GM23338 (cell line): ENCODE data around the gene TRAF2. TPM values are rescaled to one million over a fixed set of nuclear protein-coding genes. Genes with fewer than 3 reads are reported as not detected.

Experiments used
- ATAC-seq: fragments of 200-7000 bp; cut with Tn5 transposase; 3 replicates; pipeline ENCODE4 v1.9.1; 2020
- DNase-seq: peaks from one replicate; pipeline ENCODE4 v3.0.0-alpha.2; 2015; ENCODE audit warnings: low spot score
- H2AFZ ChIP-seq: fragments of 200-600 bp; sonication (generic); 2 replicates; pipeline ENCODE4 v1.8.0; 2016; ENCODE audit warnings: antibody characterized with exemption, mild to moderate bottlenecking, moderate library complexity
- H3F3A ChIP-seq: fragments of 200-600 bp; sonication (generic); replicated peaks from 2 replicates; pipeline ENCODE4 v1.8.0; 2017; ENCODE audit warnings: antibody characterized with exemption, mixed run types, low read depth
- H3K27ac ChIP-seq: fragments of 200-600 bp; sonication (generic); 2 replicates; pipeline ENCODE4 v1.6.1; 2016; ENCODE audit warnings: low read depth
- H3K27me3 ChIP-seq: fragments of 200-600 bp; sonication (generic); 2 replicates; pipeline ENCODE4 v1.8.0; 2016; ENCODE audit warnings: mild to moderate bottlenecking, mixed run types, moderate library complexity; ENCODE audit not compliant: insufficient read depth
- H3K36me3 ChIP-seq: fragments of 200-600 bp; sonication (generic); 2 replicates; pipeline ENCODE4 v1.8.0; 2016; ENCODE audit warnings: mild to moderate bottlenecking; ENCODE audit not compliant: insufficient read depth
- H3K4me1 ChIP-seq: fragments of 200-600 bp; sonication (generic); 2 replicates; pipeline ENCODE4 v1.8.0; 2016; ENCODE audit warnings: mild to moderate bottlenecking, moderate library complexity; ENCODE audit not compliant: insufficient read depth
- H3K4me2 ChIP-seq: fragments of 200-600 bp; sonication (generic); 2 replicates; pipeline ENCODE4 v1.7.1; 2017; ENCODE audit warnings: mixed run types
- H3K4me3 ChIP-seq: fragments of 200-600 bp; sonication (generic); 2 replicates; pipeline ENCODE4 v1.6.1; 2016; ENCODE audit warnings: mixed run types
- H3K79me2 ChIP-seq: fragments of 200-600 bp; sonication (generic); replicated peaks from 2 replicates; pipeline ENCODE4 v1.8.0; 2017; ENCODE audit warnings: mild to moderate bottlenecking; ENCODE audit not compliant: insufficient read depth
- H3K9me2 ChIP-seq: fragments of 200-600 bp; sonication (generic); 2 replicates; pipeline ENCODE4 v1.8.0; 2017; ENCODE audit not compliant: insufficient read depth
- H4K20me1 ChIP-seq: fragments of 200-600 bp; sonication (generic); replicated peaks from 2 replicates; pipeline ENCODE4 v1.8.0; 2017; ENCODE audit warnings: mild to moderate bottlenecking; ENCODE audit not compliant: insufficient read depth
- H3K27ac Mint-ChIP-seq: 2 replicates; pipeline ENCODE4 v1.8.0; 2020; ENCODE audit warnings: inconsistent platforms, mild to moderate bottlenecking, moderate library complexity, mixed read lengths
- H3K27me3 Mint-ChIP-seq: 3 replicates; pipeline ENCODE4 v1.8.0; 2022; ENCODE audit warnings: low read depth, mild to moderate bottlenecking, moderate library complexity, mixed read lengths, inconsistent platforms; ENCODE audit not compliant: insufficient read depth, poor library complexity
- H3K36me3 Mint-ChIP-seq: 3 replicates; pipeline ENCODE4 v1.8.0; 2021; ENCODE audit warnings: low read depth, mild to moderate bottlenecking, inconsistent platforms, moderate library complexity, mixed read lengths
- H3K4me1 Mint-ChIP-seq: 3 replicates; pipeline ENCODE4 v1.8.0; 2020; ENCODE audit warnings: mild to moderate bottlenecking, inconsistent platforms, mixed read lengths
- H3K4me3 Mint-ChIP-seq: 3 replicates; pipeline ENCODE4 v1.8.0; 2021; ENCODE audit warnings: moderate library complexity, mild to moderate bottlenecking, inconsistent platforms, mixed read lengths
- H3K9me3 Mint-ChIP-seq: 3 replicates; pipeline ENCODE4 v1.8.0; 2020; ENCODE audit warnings: moderate library complexity, mild to moderate bottlenecking, inconsistent platforms, mixed read lengths
- CREB1 ChIP-seq: fragments of 250-450 bp; sonication (Bioruptor Pico); IDR thresholded peaks from 2 replicates; pipeline ENCODE4 v1.5.0; 2020; ENCODE audit warnings: low read depth, mild to moderate bottlenecking, moderate library complexity
- CTCF ChIP-seq, 2 experiments: fragments of 200-600 bp in 1 of 2; sonication (generic) in 1 of 2; conservative IDR thresholded peaks; 2 replicates each; pipeline versions ENCODE4 v1.5.1 to v1.6.1; 2016 to 2017; ENCODE audit warnings: antibody characterized with exemption in 2 of 2, low read depth in 2 of 2, mild to moderate bottlenecking in 2 of 2, moderate library complexity in 1 of 2
- ETS1 ChIP-seq: IDR thresholded peaks from 2 replicates; pipeline ENCODE4 v1.6.1; 2016; ENCODE audit warnings: antibody characterized with exemption
- JUNB ChIP-seq: IDR thresholded peaks from one replicate; pipeline ENCODE4 v1.6.1; 2016; ENCODE audit warnings: antibody characterized with exemption; ENCODE audit not compliant: unreplicated experiment
- NANOG ChIP-seq: IDR thresholded peaks from 2 replicates; pipeline ENCODE4 v1.6.1; 2016; ENCODE audit warnings: antibody characterized with exemption, borderline replicate concordance
- POLR2AphosphoS5 ChIP-seq: IDR thresholded peaks from 2 replicates; pipeline ENCODE4 v1.6.1; 2016; ENCODE audit warnings: antibody characterized with exemption, low read depth
- ZNF114 ChIP-seq: fragments of 250-450 bp; sonication (Bioruptor Pico); IDR thresholded peaks from 2 replicates; pipeline ENCODE4 v1.5.0; 2020; ENCODE audit warnings: mild to moderate bottlenecking, moderate library complexity
- ZNF331 ChIP-seq: fragments of 250-450 bp; sonication (Bioruptor Pico); IDR thresholded peaks from 2 replicates; pipeline ENCODE4 v1.5.0; 2020; ENCODE audit warnings: low read depth, mild to moderate bottlenecking, moderate library complexity
- ZNF462 ChIP-seq: fragments of 250-450 bp; sonication (Bioruptor Pico); IDR thresholded peaks from 2 replicates; pipeline ENCODE4 v1.5.0; 2020; ENCODE audit warnings: mild to moderate bottlenecking, moderate library complexity
- polyA plus RNA-seq: library from polyadenylated mRNA; unstranded; fragments of >200 nt; fragmentation: Nextera tagmentation; extraction: Ambion mirVana; gene quantifications from 2 replicates; pipeline ENCODE4 v1.2.1, GENCODE V29; 2016
- total RNA-seq: library from RNA; depleted of rRNA; stranded (reverse); fragments of >200 nt; shearing (Covaris generic); gene quantifications from 2 replicates; pipeline ENCODE4 v1.2.3, GENCODE V29; 2014

The TRAF2 gene
- total and polyA plus RNA-seq, 2 experiments from 2014 or later: 25.4 to 39.9 TPM

GRCh38 chr9:136950656-136951276 lies 64.5 kb downstream of the TRAF2 start:
- H3K27ac Mint-ChIP-seq: no peak overlapping the region
- H3K4me2 ChIP-seq: peak overlapping the region; percentile 89
- H3K36me3 Mint-ChIP-seq: no peaks in the 10 kb centered on the region
- ATAC-seq: peak; percentile 1; the same call in 2 of the 3 replicates
- peaks cover 6% of the 10 kb centered on the region; the same call in 2 of the 3 replicates for H3K4me1 Mint-ChIP-seq
- no peaks in the 10 kb centered on the region for H3K79me2 ChIP-seq
- TF ChIP-seq ZNF114 (CRISPR knock-in tag) (no peak), NANOG (no peak), CREB1 (CRISPR knock-in tag) (no peak), ETS1 (no peak), ZNF331 (no peak), CTCF (conservative IDR thresholded peaks at IDR 0.05; ENCODE audit: low read depth in 2 of 2) (no peak), JUNB (no peak), POLR2AphosphoS5 (no peak)
- no peak overlapping the region for H3K27ac ChIP-seq
- peaks cover 9% of the 10 kb centered on the region for H3K4me1 ChIP-seq
- no peaks in the 10 kb centered on the region for H3K9me3 Mint-ChIP-seq
- H3K36me3 ChIP-seq: no peaks in the 10 kb centered on the region
- peak overlapping the region; percentile 72 for H3K4me3 ChIP-seq
- no peaks in the 10 kb centered on the region for H3K27me3 ChIP-seq
- H4K20me1 ChIP-seq: no peaks in the 10 kb centered on the region
- H3F3A ChIP-seq: no peaks in the 10 kb centered on the region; the same call in 1 of the 2 replicates
- peak overlapping the region; percentile 88 for H2AFZ ChIP-seq
- H3K4me3 Mint-ChIP-seq: peak overlapping the region; percentile 76; the same call in 2 of the 3 replicates
- no peaks in the 10 kb centered on the region for H3K9me2 ChIP-seq
- DNase-seq: no peak
- peaks cover 4% of the 10 kb centered on the region for H3K27me3 Mint-ChIP-seq

GRCh38 chr9:136951541-136952320 lies 65.4 kb downstream of the TRAF2 start, which contains the start of gene LCN12:
LCN12 (plus strand) TSS chr9:136952273; CDS start chr9:136952328, 55 bp downstream.
- no peak for ATAC-seq
- H3K79me2 ChIP-seq: no peaks in the 10 kb centered on the region
- Mint-ChIP-seq H3K9me3 (peaks cover 3% of the 10 kb centered on the region; the same call in 2 of the 3 replicates), H3K4me3 (no peak within 1 kb of the TSS), H3K27ac (no peak within 1 kb of the TSS), H3K27me3 (peaks cover 4% of the 10 kb centered on the region), H3K36me3 (no peaks in the 10 kb centered on the region; the same call in 2 of the 3 replicates), H3K4me1 (peaks cover 6% of the 10 kb centered on the region; the same call in 2 of the 3 replicates)
- no peak within 1 kb of the TSS for H2AFZ ChIP-seq
- H4K20me1 ChIP-seq: no peaks in the 10 kb centered on the region
- no peaks in the 10 kb centered on the region for H3K27me3 ChIP-seq
- H3K27ac ChIP-seq: no peak within 1 kb of the TSS
- H3K4me2 ChIP-seq: no peak within 1 kb of the TSS
- no peak for DNase-seq
- H3F3A ChIP-seq: no peaks in the 10 kb centered on the region; the same call in 1 of the 2 replicates
- 0 out of 2 replicates have a peak, but pooled peaks cover 6% of the 10 kb centered on the region for H3K9me2 ChIP-seq
- no peak within 1 kb of the TSS for H3K4me3 ChIP-seq
- no peaks in the 10 kb centered on the region for H3K36me3 ChIP-seq
- peaks cover 9% of the 10 kb centered on the region for H3K4me1 ChIP-seq
- TF ChIP-seq ETS1: no peak
- TF ChIP-seq POLR2AphosphoS5: no peak
- TF ChIP-seq ZNF114 (CRISPR knock-in tag): no peak
- no peak for TF ChIP-seq NANOG
- TF ChIP-seq ZNF462: no peak
